SU-DHL-6 (cell line): Measurements from ENCODE around the gene SNX13.

Experiments used
- H2AFZ ChIP-seq: fragments of 200-600 bp; sonication (generic); 2 replicates; pipeline ENCODE4 v1.6.1; 2014; ENCODE audit warnings: low read depth, mild to moderate bottlenecking, moderate library complexity, mixed read lengths, antibody characterized with exemption, low read length; ENCODE audit not compliant: severe bottlenecking
- H3F3A ChIP-seq: fragments of 200-600 bp; shearing (Covaris generic); 2 replicates; pipeline ENCODE4 v1.6.0; 2016; ENCODE audit warnings: antibody characterized with exemption, mild to moderate bottlenecking; ENCODE audit not compliant: insufficient read depth
- H3K27ac ChIP-seq: fragments of 200-600 bp; sonication (generic); 2 replicates; pipeline ENCODE4 v1.5.1; 2016; ENCODE audit warnings: low read depth, mild to moderate bottlenecking, low read length, moderate library complexity, mixed read lengths
- H3K27me3 ChIP-seq: fragments of 200-600 bp; sonication (generic), shearing (Covaris generic); 2 replicates; pipeline ENCODE4 v1.6.0; 2014; ENCODE audit warnings: mild to moderate bottlenecking, low read length
- H3K36me3 ChIP-seq: fragments of 200-600 bp; sonication (generic); 2 replicates; pipeline ENCODE4 v1.6.1; 2014; ENCODE audit warnings: mild to moderate bottlenecking, low read length, mixed read lengths
- H3K4me2 ChIP-seq: fragments of 300-600, 200-600 bp; shearing (Covaris generic), sonication (generic); 2 replicates; pipeline ENCODE4 v1.6.0; 2014; ENCODE audit warnings: low read length, low read depth, mild to moderate bottlenecking; ENCODE audit not compliant: poor library complexity, severe bottlenecking
- H3K4me3 ChIP-seq: fragments of 200-600 bp; sonication (generic); 2 replicates; pipeline ENCODE4 v1.5.1; 2014; ENCODE audit warnings: antibody characterized with exemption, low read length, mild to moderate bottlenecking, mixed read lengths; ENCODE audit not compliant: insufficient read depth, poor library complexity, severe bottlenecking
- H3K79me2 ChIP-seq: fragments of 200-600 bp; sonication (generic); 2 replicates; pipeline ENCODE4 v1.6.1; 2014; ENCODE audit warnings: mild to moderate bottlenecking, low read length, moderate library complexity; ENCODE audit not compliant: insufficient read depth
- H3K9ac ChIP-seq: fragments of 200-600 bp; sonication (generic); 2 replicates; pipeline ENCODE4 v1.7.0; 2014; ENCODE audit warnings: mild to moderate bottlenecking, low read length
- H3K9me2 ChIP-seq: fragments of 200-600 bp; sonication (generic); replicated peaks from 2 replicates; pipeline ENCODE4 v1.6.1; 2014; ENCODE audit warnings: low read length; ENCODE audit not compliant: insufficient read depth
- H3K9me3 ChIP-seq: fragments of 200-600 bp; sonication (generic); 2 replicates; pipeline ENCODE4 v1.6.1; 2014; ENCODE audit warnings: low read length, mixed read lengths; ENCODE audit not compliant: insufficient read depth
- H4K20me1 ChIP-seq: fragments of 200-600 bp; sonication (generic); 2 replicates; pipeline ENCODE4 v1.6.1; 2014; ENCODE audit warnings: low read depth, mild to moderate bottlenecking, antibody characterized with exemption, low read length, moderate library complexity, mixed read lengths
- CTCF ChIP-seq: fragments of 200-600 bp; sonication (generic); IDR thresholded peaks from one replicate; pipeline ENCODE4 v1.5.1; 2017; ENCODE audit warnings: antibody characterized with exemption, mild to moderate bottlenecking, low read length, moderate library complexity; ENCODE audit not compliant: insufficient read depth, poor library complexity, severe bottlenecking
- EZH2phosphoT487 ChIP-seq: fragments of 200-600 bp; sonication (generic), shearing (Covaris generic); conservative IDR thresholded peaks from 2 replicates; pipeline ENCODE4 v1.6.1; 2018; ENCODE audit warnings: mild to moderate bottlenecking, antibody characterized with exemption, low read length, moderate library complexity, mixed read lengths

Gene SNX13

GRCh38 chr7:17844514-17845196 is 95.6 kb downstream of the SNX13 start:
- H4K20me1 ChIP-seq = no peaks in the 10 kb centered on the region
- H3F3A ChIP-seq = no peaks in the 10 kb centered on the region
- no peaks in the 10 kb centered on the region for H3K79me2 ChIP-seq
- H3K9me3 ChIP-seq = no peaks in the 10 kb centered on the region
- no peak overlapping the region for H3K9ac ChIP-seq
- no peak overlapping the region for H2AFZ ChIP-seq
- TF ChIP-seq EZH2phosphoT487 (no peak), CTCF (no peak)
- H3K9me2 ChIP-seq = no peaks in the 10 kb centered on the region
- H3K36me3 ChIP-seq = peaks cover 13% of the 10 kb centered on the region; the same call in 1 of the 2 replicates
- no peak overlapping the region for H3K4me2 ChIP-seq
- H3K27me3 ChIP-seq = no peaks in the 10 kb centered on the region
- no peak overlapping the region for H3K27ac ChIP-seq
- no peak overlapping the region for H3K4me3 ChIP-seq

DNA sequence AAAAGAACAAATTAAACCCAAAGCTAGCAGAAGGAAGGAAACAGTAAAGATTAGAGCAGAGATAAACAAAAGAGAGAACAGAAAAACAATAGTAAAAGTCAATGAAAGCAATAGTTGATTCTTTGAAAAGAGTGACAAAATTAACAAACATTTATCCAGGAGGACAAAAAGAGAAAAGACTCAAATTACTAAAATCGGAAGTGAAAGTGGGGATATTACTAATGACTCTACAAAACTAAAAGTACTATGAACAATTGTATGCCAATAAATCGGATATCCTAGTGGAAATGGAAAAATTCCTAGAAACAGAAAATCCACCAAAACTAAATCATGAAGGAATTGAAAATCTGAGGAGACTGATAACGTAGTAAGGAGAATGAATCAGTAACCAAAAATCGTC is 96.3 kb downstream of the SNX13 start:
- Histone ChIP-seq H2AFZ (no peak overlapping the region), H4K20me1 (no peaks in the 10 kb centered on the region), H3F3A (no peaks in the 10 kb centered on the region), H3K9me2 (no peaks in the 10 kb centered on the region), H3K4me2 (no peak overlapping the region), H3K27ac (no peak overlapping the region), H3K79me2 (no peaks in the 10 kb centered on the region), H3K36me3 (peaks cover 19% of the 10 kb centered on the region; the same call in 1 of the 2 replicates), H3K9me3 (no peaks in the 10 kb centered on the region), H3K4me3 (no peak overlapping the region), H3K9ac (no peak overlapping the region), H3K27me3 (no peaks in the 10 kb centered on the region)
- no peak for TF ChIP-seq EZH2phosphoT487
- TF ChIP-seq CTCF = no peak

- H3K79me2 ChIP-seq = no peaks in the 10 kb centered on the region
- H3K36me3 ChIP-seq = peaks cover 26% of the 10 kb centered on the region; the same call in 1 of the 2 replicates
- no peak overlapping the region for H3K4me2 ChIP-seq
- H2AFZ ChIP-seq = no peak overlapping the region
- H3F3A ChIP-seq = no peaks in the 10 kb centered on the region; the same call in 1 of the 2 replicates
- no peaks in the 10 kb centered on the region for H3K9me3 ChIP-seq
- H3K27ac ChIP-seq = no peak overlapping the region
- H3K4me3 ChIP-seq = no peak overlapping the region
- no peaks in the 10 kb centered on the region for H4K20me1 ChIP-seq
- no peaks in the 10 kb centered on the region for H3K9me2 ChIP-seq
- no peak for TF ChIP-seq CTCF
- TF ChIP-seq EZH2phosphoT487 = no peak
- no peak overlapping the region for H3K9ac ChIP-seq
- H3K27me3 ChIP-seq = no peaks in the 10 kb centered on the region
Observed at GRCh38 chr7:17843041-17843440, 97.3 kb downstream of the SNX13 start.
